CD4-positive, alpha-beta T cell (primary cell): Measurements from ENCODE around the gene GLP1R. TPM values are rescaled to one million over a fixed set of nuclear protein-coding genes. Genes with fewer than 3 reads are reported as not detected.

Experiments used
- ATAC-seq: fragments of 200-7000 bp; cut with Tn5 transposase; one replicate; pipeline ENCODE4 v1.10.0; 2022; ENCODE audit warnings: mild to moderate bottlenecking; ENCODE audit not compliant: poor library complexity
- CTCF ChIA-PET: fragments of 350-600 bp; sonication (Branson Sonifier 250); formaldehyde crosslinking; loops from one replicate; lab custom pipeline; 2021; ENCODE audit warnings: antibody characterized with exemption, inconsistent platforms; lab: Charles Lee
- POLR2A ChIA-PET: fragments of 350-600 bp; sonication (Branson Sonifier 250); formaldehyde crosslinking; loops from one replicate; lab custom pipeline; 2021; ENCODE audit warnings: antibody characterized with exemption, inconsistent platforms; lab: Charles Lee
- DNase-seq, 14 experiments: peaks; one replicate each; pipeline ENCODE4 v3.0.0-alpha.2; 2013 to 2020; ENCODE audit warnings: mixed read lengths in 2 of 14
- H3K27ac ChIP-seq, 2 donors: one replicate each; pipeline versions ENCODE4 v1.5.1 to v1.7.0; 2013; ENCODE audit warnings: low read length in 2 of 2, low read depth in 1 of 2, mild to moderate bottlenecking in 1 of 2
- H3K27me3 ChIP-seq, 2 experiments: 1 replicate in 1 of 2; 2 replicates in 1 of 2; pipeline versions ENCODE4 v1.6.1 to v1.7.0; 2013; ENCODE audit warnings: low read length in 2 of 2, control low read depth in 1 of 2, mild to moderate bottlenecking in 1 of 2, moderate library complexity in 1 of 2; ENCODE audit not compliant: insufficient read depth in 2 of 2, control insufficient read depth in 1 of 2
- H3K36me3 ChIP-seq: one replicate; pipeline ENCODE4 v1.6.1; 2013; ENCODE audit warnings: low read length, control low read depth; ENCODE audit not compliant: insufficient read depth
- H3K4me1 ChIP-seq: one replicate; pipeline ENCODE4 v1.6.1; 2013; ENCODE audit warnings: low read length, control low read depth; ENCODE audit not compliant: insufficient read depth
- H3K4me3 ChIP-seq: one replicate; pipeline ENCODE4 v1.5.1; 2013; ENCODE audit warnings: mild to moderate bottlenecking, low read length, moderate library complexity
- H3K9me3 ChIP-seq, 2 experiments: 1 replicate in 1 of 2; 2 replicates in 1 of 2; pipeline versions ENCODE4 v1.6.1 to v1.7.0; 2013; ENCODE audit warnings: low read length in 2 of 2, mild to moderate bottlenecking in 2 of 2, control low read depth in 1 of 2, moderate library complexity in 1 of 2; ENCODE audit not compliant: control insufficient read depth in 1 of 2, insufficient read depth in 1 of 2
- H3K27ac Mint-ChIP-seq: one replicate; pipeline ENCODE4 v1.8.0; 2020; ENCODE audit warnings: mixed read lengths
- H3K27me3 Mint-ChIP-seq: one replicate; pipeline ENCODE4 v1.8.0; 2021; ENCODE audit warnings: mixed read lengths
- H3K36me3 Mint-ChIP-seq: one replicate; pipeline ENCODE4 v1.8.0; 2021; ENCODE audit warnings: low read depth, mixed read lengths
- H3K4me1 Mint-ChIP-seq: one replicate; pipeline ENCODE4 v1.8.0; 2021; ENCODE audit warnings: low read depth, mixed read lengths
- H3K4me3 Mint-ChIP-seq: one replicate; pipeline ENCODE4 v1.8.0; 2020; ENCODE audit warnings: mild to moderate bottlenecking, mixed read lengths
- H3K9me3 Mint-ChIP-seq: one replicate; pipeline ENCODE4 v1.8.0; 2020; ENCODE audit warnings: mixed read lengths
- CTCF ChIP-seq: fragments of 200-600 bp; IDR thresholded peaks from one replicate; pipeline ENCODE4 v1.8.0; 2022; ENCODE audit warnings: antibody characterized with exemption, mild to moderate bottlenecking
- intact Hi-C, 2 experiments: fragments of 100-400 bp; cut with DNase I in 1 of 2; cut with micrococcal nuclease in 1 of 2; formaldehyde crosslinking; loops; one replicate each; pipeline versions ENCODE4 v1.15.1 to v1.9.0; 2023 to 2025; cut with DNase I, micrococcal nuclease
- total RNA-seq, 174 experiments: library from RNA in 2 of 174; stranded (reverse) in 2 of 174; gene quantifications; one replicate each; pipeline ENCODE4 v1.2.3 and lab custom pipeline; 2021 to 2026

GLP1R gene
- total RNA-seq, 2 experiments from 2014 or later: not detected

- Mint-ChIP-seq H3K9me3 (no peaks in the 10 kb centered on the region), H3K27me3 (peaks cover 19% of the 10 kb centered on the region), H3K36me3 (no peaks in the 10 kb centered on the region), H3K27ac (no peak overlapping the region), H3K4me1 (no peaks in the 10 kb centered on the region), H3K4me3 (no peak overlapping the region)
- no peaks in the 10 kb centered on the region for H3K4me1 ChIP-seq
- peaks cover 0 to 3% of the 10 kb centered on the region in 2 experiments for H3K27me3 ChIP-seq
- ChIA-PET POLR2A (no interaction called here), CTCF (no interaction called here)
- TF ChIP-seq CTCF: no peak
- no peak for ATAC-seq
- no peak for DNase-seq
- no peaks in the 10 kb centered on the region for H3K36me3 ChIP-seq
- no peak overlapping the region for H3K27ac ChIP-seq
- H3K9me3 ChIP-seq: no peaks in the 10 kb centered on the region
- no peak overlapping the region for H3K4me3 ChIP-seq
- intact Hi-C loops: no loop called here
Measured at GRCh38 chr6:39017547-39017880, 31.1 kb upstream of the GLP1R start.

GRCh38 chr6:39018103-39018502 is 30.5 kb upstream of the GLP1R start:
- Mint-ChIP-seq H3K9me3 (no peaks in the 10 kb centered on the region), H3K27me3 (peaks cover 19% of the 10 kb centered on the region), H3K4me1 (no peaks in the 10 kb centered on the region), H3K36me3 (no peaks in the 10 kb centered on the region), H3K27ac (no peak overlapping the region), H3K4me3 (no peak overlapping the region)
- ATAC-seq (no peak), DNase-seq (no peak)
- Histone ChIP-seq H3K9me3 (no peaks in the 10 kb centered on the region), H3K4me1 (no peaks in the 10 kb centered on the region), H3K4me3 (no peak overlapping the region), H3K27me3 (peaks cover 0 to 3% of the 10 kb centered on the region in 2 experiments), H3K27ac (no peak overlapping the region), H3K36me3 (no peaks in the 10 kb centered on the region)
- intact Hi-C loops: no loop called here
- POLR2A ChIA-PET: no interaction called here
- no peak for TF ChIP-seq CTCF
- CTCF ChIA-PET: no interaction called here

GRCh38 chr6:39020136-39020535 is 28.4 kb upstream of the GLP1R start:
- H3K27me3 Mint-ChIP-seq: peaks cover 8% of the 10 kb centered on the region
- POLR2A ChIA-PET: no interaction called here
- ATAC-seq (no peak), DNase-seq (no peak)
- CTCF ChIA-PET: interaction anchor here (1.1 kb wide), 1 partner anchor 10 kb away, joined by 4 read pairs; no protein-coding TSS in a partner anchor
- H3K36me3 Mint-ChIP-seq: no peaks in the 10 kb centered on the region
- no peaks in the 10 kb centered on the region for H3K4me1 Mint-ChIP-seq
- intact Hi-C loops: no loop called here
- TF ChIP-seq CTCF: no peak
- H3K9me3 Mint-ChIP-seq: no peaks in the 10 kb centered on the region
- Histone ChIP-seq H3K4me3 (no peak overlapping the region), H3K27ac (no peak overlapping the region), H3K36me3 (no peaks in the 10 kb centered on the region), H3K4me1 (no peaks in the 10 kb centered on the region), H3K27me3 (peaks cover 0 to 5% of the 10 kb centered on the region in 2 experiments), H3K9me3 (no peaks in the 10 kb centered on the region)
- H3K27ac Mint-ChIP-seq: no peak overlapping the region
- no peak overlapping the region for H3K4me3 Mint-ChIP-seq
